Activated naive CD4-positive, alpha-beta T cell treated with anti-CD3 and anti-CD28 coated beads, Interleukin-2, amount 50 U/mL, for 72 hours (primary cell): ENCODE data around the gene ZFAND4. TPM values are rescaled to one million over a fixed set of nuclear protein-coding genes. Genes with fewer than 3 reads are reported as not detected.
"Not testable (repeated sequence)": the region's sequence is repeated elsewhere in the genome, so short reads cannot be mapped to it uniquely, and the experiment has no call there.

Experiments used
- ATAC-seq, 2 donors: fragments of 150-1000 bp; cut with Tn5 transposase; 2 replicates each; pipeline ENCODE4 v1.10.0; 2021; ENCODE audit warnings: mild to moderate bottlenecking in 2 of 2, moderate library complexity in 2 of 2
- DNase-seq, 2 donors: peaks; one replicate each; pipeline ENCODE4 v3.0.0; 2021 to 2022; ENCODE audit warnings: low spot score in 2 of 2
- H3K27ac Mint-ChIP-seq, 2 donors: one replicate each; pipeline ENCODE4 v1.8.0; 2022; ENCODE audit warnings: mild to moderate bottlenecking in 2 of 2, mixed read lengths in 2 of 2
- H3K36me3 Mint-ChIP-seq, 2 donors: one replicate each; pipeline ENCODE4 v1.8.0; 2022; ENCODE audit warnings: mixed read lengths in 2 of 2
- H3K9me3 Mint-ChIP-seq, 2 donors: one replicate each; pipeline ENCODE4 v1.8.0; 2022; ENCODE audit warnings: mixed read lengths in 2 of 2
- total RNA-seq, 2 donors: library from RNA; stranded (reverse); gene quantifications; one replicate each; pipeline ENCODE4 v1.2.3, GENCODE V29; 2022

Gene ZFAND4
- total RNA-seq = 10 to 100 TPM; 12.4 to 19.5 TPM

DNA sequence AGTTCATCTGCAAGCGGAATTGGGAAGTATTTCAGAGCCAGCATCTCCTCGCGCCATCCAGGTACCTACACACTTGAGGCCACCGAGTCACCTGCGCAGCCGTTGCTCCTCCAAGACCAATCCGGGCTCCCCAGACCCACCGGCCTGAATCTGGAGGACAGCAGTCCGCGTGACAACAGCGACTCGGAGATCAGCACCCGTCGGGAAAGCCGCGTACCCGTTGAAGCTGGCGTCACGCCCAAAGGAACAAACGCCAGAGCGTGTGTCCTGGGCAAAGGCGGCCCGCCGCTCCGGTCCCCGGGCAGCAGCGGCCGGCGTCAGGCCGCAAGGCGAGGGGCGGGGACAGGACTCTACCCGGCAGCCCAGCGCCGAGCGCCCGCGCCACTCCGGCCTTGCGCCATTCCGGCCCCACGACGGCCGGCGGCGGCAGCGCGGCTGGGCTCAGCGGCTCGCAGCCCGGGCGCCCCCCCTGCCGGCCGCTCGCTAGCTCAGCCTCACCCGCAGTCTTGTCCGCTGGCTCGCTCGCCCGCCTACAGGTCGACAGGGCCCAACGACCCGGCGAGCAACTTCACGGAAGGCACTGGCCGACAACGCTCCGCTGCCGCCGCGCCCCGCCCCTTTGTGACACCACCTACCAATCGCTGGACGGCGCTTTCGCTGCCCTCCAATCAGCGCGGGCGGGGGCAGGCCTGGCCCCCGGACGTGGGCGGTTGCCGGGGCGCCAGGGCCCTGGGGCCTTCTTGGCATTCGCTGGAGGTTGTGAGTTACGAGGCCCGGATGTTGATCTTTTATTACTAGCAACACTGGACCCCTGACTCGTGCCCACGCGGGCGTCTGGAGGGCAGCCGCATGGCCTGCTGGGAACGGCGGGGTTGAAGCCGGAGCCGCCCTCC is at the start of gene ZFAND4:
TSS of gene ZFAND4 (minus strand) at position 592 of the 893 bp plus-strand sequence. CDS start 9,047 bp downstream, outside the sequence.
- DNase-seq = peak; percentile 93 to 98
- H3K27ac Mint-ChIP-seq = peak within 1 kb of the TSS; percentile 88 to 92
- ATAC-seq = peak; percentile 96 to 99
- H3K36me3 Mint-ChIP-seq = peaks cover 5 to 13% of the 10 kb centered on the region in 2 donors
- H3K9me3 Mint-ChIP-seq = no peaks in the 10 kb centered on the region

GRCh38 chr10:45721503-45721902 is 48.9 kb upstream of the ZFAND4 start:
- ATAC-seq, DNase-seq, H3K36me3 Mint-ChIP-seq, H3K9me3 Mint-ChIP-seq, H3K27ac Mint-ChIP-seq: not testable (repeated sequence)

DNA sequence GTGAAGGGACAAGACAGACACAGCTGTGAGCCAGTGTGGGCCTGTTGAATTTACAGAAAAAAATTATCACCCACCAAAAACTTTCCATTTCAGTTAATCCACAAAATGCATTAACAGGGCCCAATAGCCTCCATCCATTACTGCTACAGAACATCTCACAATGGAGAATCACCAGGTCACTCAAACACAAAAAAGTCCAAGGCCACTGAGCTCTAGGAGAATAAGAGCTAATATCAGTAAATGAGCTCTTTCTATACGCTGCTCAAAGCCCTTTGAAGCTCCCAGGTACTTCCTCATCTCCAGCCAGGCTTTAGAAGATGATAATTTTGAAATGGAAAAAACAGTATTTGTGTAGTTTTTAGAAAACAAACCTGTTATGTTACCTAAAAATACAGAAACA is 45.1 kb upstream of the ZFAND4 start:
- not testable (repeated sequence) for H3K9me3 Mint-ChIP-seq, H3K27ac Mint-ChIP-seq, ATAC-seq, H3K36me3 Mint-ChIP-seq, DNase-seq

DNA sequence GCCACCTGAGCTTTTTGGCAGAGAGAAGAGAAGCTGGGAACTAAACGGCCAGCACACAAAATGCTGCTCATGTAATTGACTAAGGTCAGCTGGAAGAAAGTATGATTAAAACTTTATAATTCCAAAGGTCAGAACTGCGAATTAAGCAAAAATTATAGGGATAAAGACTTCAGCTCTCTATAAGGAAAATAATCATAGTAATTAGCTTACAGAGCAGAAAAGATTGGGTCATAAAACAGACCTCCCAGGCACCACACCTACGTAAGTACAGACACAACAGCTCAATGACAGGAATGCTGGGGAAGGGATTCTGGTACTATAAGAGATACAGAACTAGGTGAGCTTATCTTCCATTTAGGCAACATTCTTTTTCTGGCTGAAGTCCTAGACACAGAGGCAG is 44.5 kb upstream of the ZFAND4 start:
- H3K27ac Mint-ChIP-seq, ATAC-seq, DNase-seq, H3K36me3 Mint-ChIP-seq, H3K9me3 Mint-ChIP-seq: not testable (repeated sequence)

GRCh38 chr10:45711223-45711622 is 38.7 kb upstream of the ZFAND4 start:
- not testable (repeated sequence) for ATAC-seq, H3K27ac Mint-ChIP-seq, DNase-seq, H3K36me3 Mint-ChIP-seq, H3K9me3 Mint-ChIP-seq

- not testable (repeated sequence) for DNase-seq, ATAC-seq, H3K36me3 Mint-ChIP-seq, H3K9me3 Mint-ChIP-seq
- peak overlapping the region in 1 of 2 donors; percentile 89 for H3K27ac Mint-ChIP-seq
Measured at GRCh38 chr10:45710200-45710796, 37.7 kb upstream of the ZFAND4 start.

DNA sequence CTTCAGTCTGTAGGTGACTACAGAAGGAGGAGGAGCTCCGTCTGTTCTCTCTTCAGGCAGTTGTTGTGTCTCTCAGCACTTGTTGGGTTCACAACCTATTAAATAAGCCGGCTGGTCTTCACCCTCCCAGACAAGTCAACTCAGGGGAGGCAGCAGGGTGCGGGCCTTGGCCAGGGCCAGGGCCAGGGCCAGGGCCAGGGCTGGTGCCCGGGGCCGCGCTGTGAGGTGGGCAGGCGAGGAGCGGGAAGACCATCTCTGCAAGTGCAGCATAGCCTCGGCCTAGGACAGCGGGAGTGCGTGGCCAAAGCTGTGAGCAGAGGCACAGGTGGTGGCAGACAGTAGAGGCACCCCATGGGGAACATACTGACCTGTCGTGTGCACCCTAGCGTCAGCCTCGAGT is 5.9 kb upstream of the ZFAND4 start:
- not testable (repeated sequence) for ATAC-seq, H3K36me3 Mint-ChIP-seq, H3K9me3 Mint-ChIP-seq, H3K27ac Mint-ChIP-seq, DNase-seq

DNA sequence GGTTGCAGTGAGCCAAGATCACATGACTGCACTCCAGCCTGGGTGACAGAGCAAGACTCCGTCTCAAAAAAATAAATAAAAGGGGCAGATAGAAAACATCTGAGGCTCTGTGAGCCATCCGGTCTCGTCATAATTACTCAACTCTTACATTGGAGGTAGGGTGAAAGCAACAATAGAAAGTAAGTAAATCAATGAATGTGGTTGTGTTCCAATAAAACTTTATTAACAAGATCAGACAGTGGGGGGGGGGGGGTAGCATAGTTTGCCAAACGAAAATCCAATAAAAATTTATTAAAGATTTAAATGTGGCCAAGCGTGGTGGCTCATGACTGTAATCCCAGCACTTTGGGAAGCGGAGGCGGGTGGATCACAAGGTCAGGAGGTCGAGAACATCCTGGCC is 2.8 kb upstream of the ZFAND4 start:
- no peak for DNase-seq
- no peak for ATAC-seq
- no peaks in the 10 kb centered on the region for H3K9me3 Mint-ChIP-seq
- H3K27ac Mint-ChIP-seq = no peak overlapping the region
- H3K36me3 Mint-ChIP-seq = peaks cover 5 to 13% of the 10 kb centered on the region in 2 donors

DNA sequence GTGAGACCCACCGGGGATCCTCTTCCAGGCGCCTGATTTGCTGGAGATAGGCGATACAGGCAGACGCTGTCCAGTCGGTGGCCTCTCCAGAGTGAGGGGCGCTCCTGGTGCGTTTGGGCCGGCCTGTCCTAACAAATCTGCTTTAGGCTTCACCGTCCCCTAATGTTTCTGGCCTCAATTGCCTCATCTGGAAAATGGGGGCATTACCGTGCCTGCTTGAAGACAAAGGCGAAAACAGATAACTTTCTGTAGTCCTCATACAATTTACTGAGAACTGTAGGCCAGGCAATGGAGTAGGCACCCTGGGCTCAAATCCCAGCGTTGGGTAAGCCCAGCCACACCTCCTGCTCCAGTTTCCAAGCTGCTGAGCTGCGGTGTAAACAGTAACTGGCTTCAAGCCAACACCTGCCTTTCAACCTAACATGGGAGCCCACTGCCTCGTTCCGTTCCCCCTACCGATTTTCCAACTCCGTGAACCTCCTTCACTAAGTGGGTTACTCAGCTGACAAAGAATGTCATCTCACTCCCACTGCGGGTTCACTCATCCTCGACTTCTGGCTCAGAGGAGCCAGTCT is 589 bp upstream of the ZFAND4 start:
- ATAC-seq = no peak
- H3K36me3 Mint-ChIP-seq = peaks cover 5 to 13% of the 10 kb centered on the region in 2 donors

DNA sequence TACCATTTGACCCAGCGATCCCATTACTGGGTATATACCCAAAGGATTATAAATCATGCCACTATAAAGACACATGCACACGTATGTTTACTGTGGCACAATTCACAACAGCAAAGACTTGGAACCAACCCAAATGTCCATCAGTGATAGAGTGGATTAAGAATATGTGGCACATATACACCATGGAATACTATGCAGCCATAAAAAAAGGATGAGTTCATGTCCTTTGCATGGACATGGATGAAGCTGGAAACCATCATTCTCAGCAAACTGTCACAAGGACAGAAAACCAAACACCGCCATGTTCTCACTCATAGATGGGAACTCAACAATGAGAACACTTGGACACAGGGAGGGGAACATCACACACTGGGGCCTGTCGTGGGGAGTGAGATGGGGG is 1.3 kb downstream of the ZFAND4 start:
- peak overlapping the region; percentile 88 to 92 for H3K27ac Mint-ChIP-seq
- DNase-seq = not testable (repeated sequence)

More for the DNA sequence above, 589 bp upstream of the ZFAND4 start:
- H3K9me3 Mint-ChIP-seq = no peaks in the 10 kb centered on the region
- no peak for DNase-seq
- H3K27ac Mint-ChIP-seq = peak overlapping the region; percentile 47 to 88

DNA sequence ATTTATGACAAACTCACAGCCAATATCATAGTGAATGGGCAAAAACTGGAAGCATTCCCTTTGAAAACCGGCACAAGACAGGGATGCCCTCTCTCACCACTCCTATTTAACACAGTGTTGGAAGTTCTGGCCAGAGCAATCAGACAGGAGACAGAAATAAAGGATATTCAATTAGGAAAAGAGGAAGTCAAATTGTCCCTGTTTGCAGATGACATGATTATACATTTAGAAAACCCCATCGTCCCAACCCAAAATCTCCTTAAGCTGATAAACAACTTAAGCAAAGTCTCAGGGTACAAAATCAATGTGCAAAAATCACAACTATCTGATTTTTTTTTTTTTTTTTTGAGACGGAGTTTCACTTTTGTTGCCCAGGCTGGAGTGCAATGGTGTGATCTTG is 2.7 kb downstream of the ZFAND4 start:
- ATAC-seq, H3K27ac Mint-ChIP-seq, DNase-seq, H3K9me3 Mint-ChIP-seq: not testable (repeated sequence)
- peaks cover 5 to 13% of the 10 kb centered on the region in 2 donors for H3K36me3 Mint-ChIP-seq

More for the DNA sequence above, 1.3 kb downstream of the ZFAND4 start:
- not testable (repeated sequence) for H3K9me3 Mint-ChIP-seq, ATAC-seq
- H3K36me3 Mint-ChIP-seq = peaks cover 5 to 13% of the 10 kb centered on the region in 2 donors

GRCh38 chr10:45660876-45661411 is 11.6 kb downstream of the ZFAND4 start:
- DNase-seq (no peak), ATAC-seq (no peak)
- peaks cover 25 to 26% of the 10 kb centered on the region in 2 donors for H3K36me3 Mint-ChIP-seq
- peaks cover 10 to 14% of the 10 kb centered on the region in 2 donors for H3K9me3 Mint-ChIP-seq
- H3K27ac Mint-ChIP-seq = peak overlapping the region in 1 of 2 donors; percentile 78

- no peak for DNase-seq
- peaks cover 10 to 11% of the 10 kb centered on the region in 2 donors for H3K9me3 Mint-ChIP-seq
- ATAC-seq = no peak
- H3K36me3 Mint-ChIP-seq = peaks cover 35 to 36% of the 10 kb centered on the region in 2 donors
- no peak overlapping the region for H3K27ac Mint-ChIP-seq
Measured at GRCh38 chr10:45657033-45657926, 15.3 kb downstream of the ZFAND4 start.

DNA sequence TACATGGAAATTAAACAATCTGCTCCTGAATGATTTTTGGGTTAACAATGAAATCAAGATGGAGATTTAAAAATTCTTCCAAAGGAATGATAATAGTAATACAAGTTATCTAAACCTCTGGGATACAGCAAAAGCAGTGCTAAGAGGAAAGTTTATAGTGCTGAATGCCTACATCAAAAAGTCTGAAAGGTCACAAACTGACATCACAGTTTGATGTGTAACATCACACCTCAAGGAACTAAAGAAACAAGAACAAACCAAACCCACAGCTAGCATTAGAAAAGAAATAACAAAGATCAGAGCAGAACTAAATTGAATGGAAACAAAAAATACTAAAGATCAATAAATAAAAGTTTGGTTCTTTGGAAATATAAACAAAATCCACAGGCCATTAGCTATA is 17.4 kb downstream of the ZFAND4 start:
- DNase-seq (no peak), ATAC-seq (no peak)
- Mint-ChIP-seq H3K9me3 (peaks cover 5 to 7% of the 10 kb centered on the region in 2 donors), H3K36me3 (peaks cover 22 to 23% of the 10 kb centered on the region in 2 donors), H3K27ac (peak overlapping the region in 1 of 2 donors; percentile 18)

GRCh38 chr10:45654753-45655141 is 17.8 kb downstream of the ZFAND4 start:
- H3K27ac Mint-ChIP-seq, H3K9me3 Mint-ChIP-seq, DNase-seq, ATAC-seq: not testable (repeated sequence)
- H3K36me3 Mint-ChIP-seq = peaks cover 20% of the 10 kb centered on the region in 2 donors

GRCh38 chr10:45653454-45653853 is 19.1 kb downstream of the ZFAND4 start:
- Mint-ChIP-seq H3K36me3 (peaks cover 11% of the 10 kb centered on the region in 2 donors), H3K27ac (no peak overlapping the region), H3K9me3 (no peaks in the 10 kb centered on the region)
- DNase-seq (no peak), ATAC-seq (no peak)
